Transverse colon (tissue), 3 donors: ENCODE measurements around the gene TACO1.

Experiments
- EP300 ChIP-seq: sonication (generic); formaldehyde crosslinking; IDR thresholded peaks from one replicate; pipeline ENCODE4 v1.6.1; 2017; ENCODE audit warnings: antibody characterized with exemption, low read depth
- TF ChIP-seq, protein P1 (sequence below), 5 experiments: fragments of 200-600 bp in 3 of 5; fragments of 450-650 bp in 2 of 5; sonication (generic) in 3 of 5; IDR thresholded peaks; 1 replicate in 2 of 5; 2 replicates in 3 of 5; pipeline ENCODE4 v1.5.1; 2016 to 2017; ENCODE audit warnings: antibody characterized with exemption in 5 of 5, inconsistent platforms in 3 of 5, mild to moderate bottlenecking in 2 of 5, moderate library complexity in 1 of 5

GRCh38 chr17:63564562-63564961 is 36.1 kb upstream of the TACO1 start:
- TF ChIP-seq, protein P1, sequence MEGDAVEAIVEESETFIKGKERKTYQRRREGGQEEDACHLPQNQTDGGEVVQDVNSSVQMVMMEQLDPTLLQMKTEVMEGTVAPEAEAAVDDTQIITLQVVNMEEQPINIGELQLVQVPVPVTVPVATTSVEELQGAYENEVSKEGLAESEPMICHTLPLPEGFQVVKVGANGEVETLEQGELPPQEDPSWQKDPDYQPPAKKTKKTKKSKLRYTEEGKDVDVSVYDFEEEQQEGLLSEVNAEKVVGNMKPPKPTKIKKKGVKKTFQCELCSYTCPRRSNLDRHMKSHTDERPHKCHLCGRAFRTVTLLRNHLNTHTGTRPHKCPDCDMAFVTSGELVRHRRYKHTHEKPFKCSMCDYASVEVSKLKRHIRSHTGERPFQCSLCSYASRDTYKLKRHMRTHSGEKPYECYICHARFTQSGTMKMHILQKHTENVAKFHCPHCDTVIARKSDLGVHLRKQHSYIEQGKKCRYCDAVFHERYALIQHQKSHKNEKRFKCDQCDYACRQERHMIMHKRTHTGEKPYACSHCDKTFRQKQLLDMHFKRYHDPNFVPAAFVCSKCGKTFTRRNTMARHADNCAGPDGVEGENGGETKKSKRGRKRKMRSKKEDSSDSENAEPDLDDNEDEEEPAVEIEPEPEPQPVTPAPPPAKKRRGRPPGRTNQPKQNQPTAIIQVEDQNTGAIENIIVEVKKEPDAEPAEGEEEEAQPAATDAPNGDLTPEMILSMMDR (IDR thresholded peaks at IDR 0.05): no peak
- no peak for TF ChIP-seq EP300
